Dermis microvascular lymphatic vessel endothelial cell (primary cell): ENCODE results near the gene DIP2A. TPM values are rescaled to one million over a fixed set of nuclear protein-coding genes. Genes with fewer than 3 reads are reported as not detected.

Experiments
- DNase-seq, 2 donors: peaks; one replicate each; pipeline versions ENCODE4 v3.0.0 to v3.0.0-alpha.2; 2010; ENCODE audit warnings: low read depth in 2 of 2
- total RNA-seq: library from RNA; depleted of rRNA; stranded (reverse); fragments of >200 nt; gene quantifications from 2 replicates; pipeline ENCODE4 v1.2.1, GENCODE V29; 2014

Gene DIP2A
- total RNA-seq, result 19.0 and 27.8 TPM in 2 replicates

DNA sequence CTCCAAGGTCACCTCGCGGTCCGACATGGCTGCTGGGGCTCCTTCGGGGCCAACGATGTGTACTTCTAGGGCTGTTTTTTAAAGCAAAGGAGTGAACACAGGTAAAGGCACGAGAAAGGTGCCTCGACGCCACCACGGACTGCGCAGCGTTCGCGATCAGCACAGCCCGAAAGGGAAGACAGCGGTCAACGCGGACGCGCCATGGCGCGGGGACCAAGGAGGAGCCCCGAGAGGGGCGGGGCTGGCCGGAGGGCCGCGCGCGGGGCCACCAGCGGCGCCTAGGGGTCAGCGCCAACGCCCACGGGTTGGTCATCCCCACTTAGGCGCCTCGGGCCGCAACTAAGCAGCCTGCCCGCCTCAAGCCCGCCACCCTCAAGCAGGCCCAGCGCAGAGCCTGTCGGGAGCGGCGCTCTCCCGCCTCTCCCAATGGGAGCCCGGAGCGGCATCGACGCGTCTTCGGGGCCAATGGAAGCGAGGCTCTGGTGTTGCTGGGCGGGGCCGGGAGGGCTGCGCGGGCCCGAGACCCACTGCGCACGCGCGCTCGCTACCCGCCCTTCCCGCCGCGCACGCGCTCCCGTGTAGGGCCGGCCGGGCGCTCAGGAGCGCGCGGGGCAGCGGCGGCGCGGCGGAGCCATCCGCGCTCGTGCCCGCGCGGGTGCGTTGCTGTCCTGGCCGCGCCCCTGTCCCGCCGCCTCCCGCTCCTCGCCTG, at the start of gene DIP2A:
TSS of gene DIP2A (plus strand) at position 577 of the 709 bp plus-strand sequence. CDS start 241 bp downstream, outside the sequence.
- peak; percentile 88 to 98 for DNase-seq

- no peak for DNase-seq
Measured at GRCh38 chr21:46409641-46410406, 48.9 kb upstream of the DIP2A start.

GRCh38 chr21:46410516-46410915, 48.2 kb upstream of the DIP2A start:
- DNase-seq, result no peak

- DNase-seq, result no peak
Measured at GRCh38 chr21:46411236-46411635, 47.5 kb upstream of the DIP2A start.

DNA sequence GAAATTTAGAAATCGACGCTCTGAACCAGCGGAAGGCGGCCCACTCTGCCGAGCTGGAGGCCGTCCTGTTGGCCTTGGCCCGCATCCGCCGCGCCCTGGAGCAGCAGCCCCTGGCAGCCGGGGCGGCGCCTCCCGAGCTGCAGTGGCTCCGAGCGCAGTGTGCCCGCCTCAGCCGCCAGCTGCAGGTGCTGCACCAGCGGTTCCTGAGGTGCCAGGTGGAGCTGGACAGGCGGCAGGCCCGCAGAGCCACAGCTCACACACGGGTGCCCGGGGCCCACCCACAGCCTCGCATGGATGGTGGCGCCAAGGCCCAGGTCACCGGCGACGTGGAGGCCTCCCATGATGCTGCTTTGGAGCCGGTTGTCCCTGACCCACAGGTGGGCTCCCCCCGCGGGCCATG, 47.0 kb upstream of the DIP2A start:
- no peak for DNase-seq

DNA sequence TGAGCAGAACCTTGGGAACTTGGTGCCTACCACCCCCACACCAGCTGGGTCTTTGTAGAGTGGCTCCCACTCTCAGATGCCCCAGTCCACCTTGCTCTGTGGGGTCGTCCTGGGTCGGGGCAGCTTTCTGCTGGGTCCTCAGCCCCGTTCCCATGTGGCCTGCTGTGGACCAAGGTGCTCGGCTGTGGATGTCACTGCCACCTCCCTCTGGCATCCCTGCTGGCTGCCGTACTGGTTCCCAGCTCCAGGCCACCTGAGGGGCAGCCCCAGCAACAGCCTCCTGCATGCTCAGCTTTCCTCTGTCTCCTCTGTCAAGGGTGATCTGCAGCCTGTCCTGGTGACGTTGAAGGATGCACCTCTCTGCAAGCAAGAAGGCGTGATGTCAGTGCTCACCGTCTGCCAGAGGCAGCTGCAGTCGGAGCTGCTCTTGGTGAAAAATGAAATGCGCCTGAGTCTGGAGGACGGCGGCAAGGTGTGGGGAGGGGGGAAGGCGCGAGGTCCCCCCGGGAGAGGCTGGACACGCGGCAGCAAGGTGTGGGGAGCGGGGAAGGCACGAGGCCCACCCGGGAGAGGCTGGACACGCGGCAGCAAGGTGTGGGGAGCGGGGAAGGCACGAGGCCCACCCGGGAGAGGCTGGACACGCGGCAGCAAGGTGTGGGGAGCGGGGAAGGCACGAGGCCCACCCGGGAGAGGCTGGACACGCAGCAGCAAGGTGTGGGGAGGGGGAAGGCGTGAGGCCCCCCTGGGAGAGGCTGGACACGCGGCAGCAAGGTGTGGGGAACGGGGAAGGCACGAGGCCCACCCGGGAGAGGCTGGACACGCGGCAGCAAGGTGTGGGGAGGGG, 45.9 kb upstream of the DIP2A start:
- DNase-seq, result no peak

DNA sequence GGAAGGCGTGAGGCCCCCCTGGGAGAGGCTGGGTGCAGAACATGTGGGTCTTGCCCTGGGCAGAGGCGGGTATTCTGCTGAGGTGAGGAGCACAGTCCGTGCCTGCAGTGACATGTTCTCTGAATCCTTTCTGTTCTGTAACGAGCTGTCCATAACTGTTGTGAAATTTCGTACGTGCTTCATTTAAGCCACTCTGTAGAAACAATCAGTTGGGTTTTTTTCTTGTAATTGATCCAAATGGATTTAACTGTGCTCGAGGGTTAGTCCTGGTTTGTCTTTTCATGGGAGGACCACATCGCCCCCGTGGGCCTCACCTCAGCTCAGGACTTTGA, 45.4 kb upstream of the DIP2A start:
- no peak for DNase-seq

- DNase-seq, result no peak
Measured at GRCh38 chr21:46414965-46415275, 43.8 kb upstream of the DIP2A start.

DNA sequence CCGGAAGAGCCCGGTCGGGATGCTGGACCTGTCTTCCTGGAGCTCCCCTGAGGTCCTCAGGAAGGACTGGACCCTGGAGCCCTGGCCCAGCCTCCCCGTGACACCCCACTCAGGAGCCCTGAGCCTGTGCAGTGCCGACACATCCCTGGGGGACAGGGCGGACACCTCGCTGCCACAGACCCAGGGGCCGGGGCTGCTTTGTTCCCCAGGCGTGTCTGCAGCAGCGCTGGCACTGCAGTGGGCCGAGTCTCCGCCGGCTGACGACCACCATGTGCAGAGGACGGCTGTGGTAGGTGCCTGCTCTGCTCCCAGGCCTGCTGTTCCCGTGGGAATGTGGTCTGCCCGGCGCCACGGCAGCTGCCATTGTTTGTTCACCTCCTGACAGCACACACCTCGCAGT, 42.1 kb upstream of the DIP2A start:
- DNase-seq, result no peak

GRCh38 chr21:46418265-46418946, 40.3 kb upstream of the DIP2A start:
- DNase-seq, result no peak

DNA sequence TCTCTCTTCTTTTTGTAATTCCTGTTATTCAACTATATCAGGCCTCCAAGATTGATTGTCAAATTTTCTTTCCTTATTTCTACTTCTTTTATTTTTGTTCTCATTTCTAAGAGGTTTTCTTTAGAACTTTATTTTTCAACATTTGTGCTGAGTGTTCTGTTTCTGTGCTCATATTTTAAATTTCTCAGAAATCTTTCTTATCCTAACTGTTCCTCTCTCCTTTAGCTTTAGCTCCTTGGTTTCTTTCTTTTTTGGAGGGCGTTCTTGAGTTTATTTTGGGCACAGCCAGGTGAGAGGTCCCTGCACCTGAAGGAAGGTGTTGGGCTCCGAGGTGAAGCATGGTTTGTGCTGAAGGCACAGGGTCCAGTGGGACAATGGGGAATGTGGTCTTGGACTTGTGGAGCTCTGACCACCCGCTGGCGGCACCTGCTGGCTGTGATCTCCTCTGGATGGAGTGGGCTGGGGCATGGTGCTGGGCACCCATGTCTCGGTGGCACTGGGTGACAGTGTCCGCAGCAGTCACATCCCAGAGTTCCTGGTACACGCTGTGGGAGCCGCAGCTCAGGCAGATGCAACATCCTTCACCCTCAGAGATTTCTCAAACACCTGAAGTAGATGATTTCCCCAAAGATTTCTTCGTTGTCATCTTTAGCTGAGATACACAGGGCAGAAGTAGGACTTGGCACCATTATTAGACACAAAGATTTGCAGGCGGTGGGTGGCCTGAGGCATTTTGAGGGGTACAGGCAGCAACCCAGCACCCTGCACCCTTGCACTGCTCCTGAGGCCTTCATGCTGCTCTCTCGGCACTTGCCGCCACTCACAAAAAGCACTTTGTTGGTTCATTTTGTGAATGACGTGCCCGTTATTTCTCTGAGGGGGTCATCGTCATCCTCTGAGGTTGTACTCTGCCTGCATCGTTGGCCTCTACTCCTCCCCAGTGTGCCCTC, 38.2 kb upstream of the DIP2A start:
- DNase-seq, result peak in 1 of 2 donors; percentile 13

DNA sequence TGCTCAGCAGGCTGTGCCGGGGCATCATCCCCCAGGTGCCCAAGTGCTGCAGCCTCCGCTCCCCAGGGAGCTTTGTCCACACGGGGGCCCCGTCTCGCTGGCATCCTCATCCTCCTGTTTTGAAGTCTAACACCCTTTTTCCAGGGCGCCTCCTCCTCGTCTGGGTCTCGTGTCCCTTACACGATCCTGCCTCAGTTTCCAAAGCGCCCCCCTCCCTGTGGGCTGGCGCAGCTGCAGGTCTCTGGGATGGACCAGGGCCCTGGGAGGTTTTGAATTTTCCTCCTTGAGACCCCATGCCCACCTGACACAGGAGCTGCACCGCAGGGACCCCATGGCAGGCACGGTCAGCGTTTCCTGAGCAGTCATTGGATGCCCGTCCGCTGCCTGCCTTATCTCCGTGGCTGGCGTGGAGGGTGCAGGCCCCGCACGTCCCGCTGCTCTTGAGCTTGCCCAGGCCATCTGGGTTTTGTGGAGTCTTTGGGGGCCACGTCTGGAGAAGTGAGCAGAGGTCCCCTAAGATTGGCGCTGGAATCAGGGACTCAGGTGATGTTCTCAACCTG, 37.4 kb upstream of the DIP2A start:
- DNase-seq, result no peak

DNA sequence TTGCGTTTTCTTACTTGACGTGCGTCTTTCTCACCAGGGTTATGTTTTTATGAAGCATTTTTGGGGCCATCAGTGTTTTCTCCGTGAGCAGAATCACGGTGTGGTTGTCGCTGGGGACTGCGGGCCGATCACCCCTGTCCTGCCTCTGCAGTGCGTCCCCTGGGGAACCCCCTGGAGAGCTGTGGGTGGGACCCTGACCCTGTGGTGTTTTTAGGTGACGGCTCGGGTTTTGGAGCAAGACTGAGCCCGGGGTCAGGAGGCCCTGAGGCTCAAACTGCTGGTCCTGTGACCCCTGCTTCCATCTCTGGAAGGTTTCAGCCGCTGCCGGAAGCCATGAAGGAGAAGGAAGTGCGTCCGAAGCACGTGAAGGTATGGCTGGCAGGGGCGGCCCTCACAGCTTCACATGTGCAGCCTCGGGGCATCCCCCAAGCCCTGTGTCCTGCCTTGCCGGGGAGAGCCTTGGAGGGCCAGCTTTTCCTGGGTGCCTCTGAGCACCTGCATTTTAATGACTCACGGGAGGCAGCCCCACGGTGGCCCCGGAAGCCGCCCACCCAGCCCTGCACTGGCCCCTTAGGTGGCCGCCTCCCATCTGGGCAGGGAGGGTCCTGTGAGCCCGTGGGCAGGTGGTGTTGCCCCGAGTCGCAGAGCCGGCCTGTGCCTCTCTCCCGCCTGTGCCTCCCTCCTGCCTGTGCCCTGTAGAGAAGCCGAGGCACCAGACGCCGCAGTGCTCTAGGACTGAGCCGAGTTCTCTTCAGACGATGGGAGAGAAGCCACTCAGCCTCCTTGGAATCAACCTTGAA, 36.7 kb upstream of the DIP2A start:
- DNase-seq, result no peak

DNA sequence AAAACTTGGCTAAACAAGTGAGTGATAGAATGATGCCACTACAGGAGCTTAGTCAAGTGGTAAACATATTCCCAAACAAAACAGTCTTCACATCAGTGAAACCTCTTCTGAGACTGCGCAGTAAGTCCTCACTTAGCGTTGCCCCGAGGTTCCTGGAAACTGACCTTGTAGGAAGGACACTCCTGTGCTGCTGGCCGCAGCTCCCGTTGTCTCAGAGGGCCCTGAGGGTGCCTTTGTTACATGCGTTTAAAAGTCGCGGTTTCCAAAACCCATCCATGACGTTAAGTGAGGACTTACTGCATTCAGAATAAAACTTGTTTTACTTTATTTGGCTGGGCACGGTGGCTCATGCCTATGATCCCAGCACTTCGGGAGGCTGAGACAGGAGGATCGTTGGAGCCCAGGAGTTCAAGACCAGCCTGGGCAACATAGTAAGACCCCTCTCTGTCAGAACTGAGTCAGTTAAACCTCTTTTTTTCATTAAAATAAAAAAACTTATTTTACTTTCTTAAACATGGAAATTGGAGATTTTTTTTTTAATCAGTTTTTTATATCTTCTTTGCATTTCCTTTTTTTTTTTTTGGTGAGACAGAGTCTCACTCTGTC, 36.0 kb upstream of the DIP2A start:
- no peak for DNase-seq

DNA sequence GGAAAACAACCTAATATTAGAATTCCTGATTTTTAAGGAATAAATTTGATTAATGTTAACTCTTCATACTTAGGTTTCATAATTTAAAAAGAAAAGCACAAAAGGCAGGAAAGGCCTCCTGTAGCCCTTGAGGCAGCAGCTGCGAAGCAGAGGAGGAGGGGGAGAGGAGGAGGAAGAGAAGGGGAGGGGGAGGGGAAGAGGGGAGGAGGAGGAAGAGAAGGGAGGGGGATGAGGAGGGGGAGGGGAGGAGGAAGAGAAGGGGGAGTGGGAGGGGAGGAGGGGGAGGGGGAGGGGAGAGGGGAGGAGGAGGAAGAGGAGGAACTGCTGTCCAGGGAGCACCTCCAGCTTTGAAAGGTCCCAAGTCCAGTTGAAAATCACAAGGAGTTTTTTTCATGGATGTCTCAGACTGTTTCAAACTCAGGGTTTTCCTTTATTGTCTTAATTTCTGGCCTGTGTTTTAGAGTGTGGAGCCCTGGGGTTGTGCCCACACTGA, 35.1 kb upstream of the DIP2A start:
- DNase-seq, result no peak

- DNase-seq, result no peak
Measured at GRCh38 chr21:46424039-46424591, 34.6 kb upstream of the DIP2A start.

- DNase-seq, result no peak
Measured at GRCh38 chr21:46424621-46425020, 34.1 kb upstream of the DIP2A start.

DNA sequence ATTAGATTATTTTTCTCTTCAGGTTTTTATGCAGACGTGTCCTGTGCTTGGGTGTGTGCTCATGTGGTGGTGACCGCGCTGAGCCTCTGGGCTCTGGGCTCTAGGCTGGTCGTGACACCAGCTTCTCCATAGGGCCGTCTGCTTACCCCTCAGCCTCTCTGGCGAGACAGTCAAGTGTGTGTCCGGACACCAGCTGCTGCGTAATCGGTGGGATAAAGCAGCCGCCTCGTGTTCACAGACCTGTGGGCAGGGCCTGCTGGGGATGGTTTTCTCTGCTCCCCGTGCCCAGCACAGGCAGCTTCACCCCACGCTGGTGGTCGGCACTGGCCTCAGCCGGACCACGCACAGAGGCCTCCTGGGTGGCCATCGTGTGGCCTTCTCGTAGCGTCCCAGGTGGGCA, 33.6 kb upstream of the DIP2A start:
- DNase-seq, result no peak

DNA sequence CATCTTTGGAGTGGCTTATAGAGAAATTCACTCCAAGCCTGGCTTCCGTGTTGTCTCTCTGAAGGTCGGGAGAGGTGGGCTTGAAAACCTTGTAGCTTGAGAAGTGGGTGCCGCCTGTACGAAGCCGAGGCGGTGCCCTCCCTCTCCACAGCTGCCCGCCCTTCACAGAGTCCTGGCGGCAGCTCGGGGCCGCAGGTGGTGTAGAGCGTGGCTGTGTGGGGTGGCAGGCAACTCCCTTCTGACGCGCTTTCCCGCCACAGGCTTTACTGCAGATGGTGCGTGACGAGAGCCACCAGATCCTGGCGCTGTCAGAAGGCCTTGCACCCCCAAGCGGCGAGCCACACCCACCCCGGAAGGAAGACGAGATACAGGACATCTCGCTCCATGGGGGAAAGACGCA, 33.1 kb upstream of the DIP2A start:
- DNase-seq, result no peak
